GM12878 (cell line): Measurements from ENCODE around the gene ELMO3. TPM values are rescaled to one million over a fixed set of nuclear protein-coding genes. Genes with fewer than 3 reads are reported as not detected.

Experiments used
- ATAC-seq: fragments of 200-7000 bp; cut with Tn5 transposase; 3 replicates; pipeline ENCODE4 v1.9.1; 2020; ENCODE audit warnings: mild to moderate bottlenecking, moderate library complexity
- BruUV-seq: library from RNA; stranded (reverse); fragments of 400-500 nt; replicated peaks from 2 replicates; lab custom pipeline; 2021; lab: Mats Ljungman, UMichigan
- CTCF ChIA-PET: fragments of 300-600 bp; sonication (Branson Sonifier 250); formaldehyde crosslinking; extraction: SDS; loops from one replicate; lab custom pipeline; 2021; ENCODE audit warnings: inconsistent platforms; lab: Yijun Ruan, JAX
- POLR2A ChIA-PET: fragments of 350-600 bp; formaldehyde crosslinking; extraction: SDS; loops from one replicate; lab custom pipeline; 2021; ENCODE audit warnings: inconsistent platforms; lab: Charles Lee
- RAD21 ChIA-PET: fragments of 300-600 bp; sonication (Branson Sonifier 250); formaldehyde crosslinking; loops from one replicate; lab custom pipeline; 2023; ENCODE audit warnings: antibody characterized with exemption; ENCODE audit not compliant: unreplicated experiment; lab: Charles Lee
- SMC1A ChIA-PET: fragments of 300-600 bp; sonication (Branson Sonifier 250); formaldehyde crosslinking; loops from one replicate; lab custom pipeline; 2023; ENCODE audit not compliant: unreplicated experiment, uncharacterized antibody; lab: Charles Lee
- DNase-seq: peaks from one replicate; pipeline ENCODE4 v3.0.0-alpha.2; 2011; ENCODE audit warnings: low read depth, low spot score
- FAIRE-seq: peaks from 3 replicates; lab custom pipeline; 2011; peaks lifted over from hg19 to GRCh38; lab: Jason Lieb, UNC
- H2AFZ ChIP-seq: 2 replicates; pipeline ENCODE4 v1.6.0; 2011; ENCODE audit warnings: low read depth, low read length, control low read depth; ENCODE audit not compliant: control insufficient read depth
- H3K27ac ChIP-seq: 2 replicates; pipeline ENCODE4 v1.5.1; 2011; ENCODE audit warnings: control low read depth; ENCODE audit not compliant: control insufficient read depth, insufficient read depth
- H3K27me3 ChIP-seq, 2 experiments: replicated peaks in 1 of 2; 2 replicates each; pipeline versions ENCODE4 v1.6.0 to v1.6.1; 2011; ENCODE audit warnings: low read length in 1 of 2; ENCODE audit not compliant: control insufficient read depth in 2 of 2, insufficient read depth in 2 of 2
- H3K36me3 ChIP-seq, 2 experiments: 2 replicates each; pipeline ENCODE4 v1.5.1; 2011; ENCODE audit warnings: low read length in 1 of 2; ENCODE audit not compliant: control insufficient read depth in 2 of 2, insufficient read depth in 2 of 2
- H3K4me1 ChIP-seq: 2 replicates; pipeline ENCODE4 v1.6.1; 2011; ENCODE audit warnings: mild to moderate bottlenecking, low read length, moderate library complexity, mixed read lengths; ENCODE audit not compliant: control insufficient read depth, insufficient read depth
- H3K4me2 ChIP-seq: 2 replicates; pipeline ENCODE4 v1.6.0; 2011; ENCODE audit warnings: control low read depth; ENCODE audit not compliant: control insufficient read depth, insufficient read depth
- H3K4me3 ChIP-seq: fragments of 200-600 bp; sonication (generic); 2 replicates; pipeline ENCODE4 v1.5.1; 2016
- H3K79me2 ChIP-seq: 2 replicates; pipeline ENCODE4 v1.6.0; 2011; ENCODE audit warnings: low read length; ENCODE audit not compliant: control insufficient read depth, insufficient read depth
- H3K9ac ChIP-seq: 2 replicates; pipeline ENCODE4 v1.8.0; 2011; ENCODE audit warnings: low read length, control low read depth, mixed read lengths; ENCODE audit not compliant: control insufficient read depth, insufficient read depth
- H3K9me3 ChIP-seq: replicated peaks from 3 replicates; pipeline ENCODE4 v1.5.1; 2011; ENCODE audit warnings: mild to moderate bottlenecking, low read length; ENCODE audit not compliant: control insufficient read depth, insufficient read depth
- H4K20me1 ChIP-seq: 2 replicates; pipeline ENCODE4 v1.6.0; 2011; ENCODE audit not compliant: control insufficient read depth, insufficient read depth
- POLR2A ChIP-seq: IDR thresholded peaks from 2 replicates; pipeline ENCODE4 v1.6.1; 2011; ENCODE audit warnings: low read depth, mild to moderate bottlenecking, low read length
- POLR2AphosphoS2 ChIP-seq: IDR thresholded peaks from 2 replicates; pipeline ENCODE4 v1.6.1; 2011; ENCODE audit warnings: low read depth, mild to moderate bottlenecking, low read length, improper control_type of control experiment, moderate library complexity
- WGBS: methylation state at CpG from one replicate; pipeline ENCODE4 v1.1.6; 2016; ENCODE audit warnings: low lambda C conversion rate; ENCODE audit not compliant: insufficient replicate concordance, insufficient coverage; ENCODE audit errors: missing lambda C conversion rate; 5-methylcytosine and 5-hydroxymethylcytosine counted together
- in situ Hi-C: fragments of 300-500 bp; cut with MboI; formaldehyde crosslinking; loops from 9 replicates; pipeline ENCODE4 v1.14.3; 2018; ENCODE audit warnings: mixed read lengths
- intact Hi-C: fragments of 100-400 bp; cut with micrococcal nuclease; formaldehyde crosslinking; loops from one replicate; pipeline ENCODE4 v1.14.2; 2022; ENCODE audit not compliant: unreplicated experiment
- polyA plus RNA-seq, 11 experiments: library from polyadenylated mRNA; depleted of rRNA in 4 of 11; unstranded in 6 of 11; stranded (reverse) in 5 of 11; fragments of >200 nt; fragmentation: Nextera tagmentation in 4 of 11; fragmentation: Illumina TruSeq in 1 of 11; extraction: Ambion mirVana in 4 of 11; extraction: Trizol in 1 of 11; gene quantifications; 1 replicate in 1 of 11; 2 replicates in 10 of 11; pipeline versions ENCODE4 v1.2.1 to v1.2.3, GENCODE V29; 2011 to 2016; ENCODE audit warnings: inconsistent platforms in 2 of 11, missing spikeins in 2 of 11, low read depth in 1 of 11
- total RNA-seq, 4 experiments: library from RNA; depleted of rRNA in 3 of 4; stranded (reverse); fragments of >200 nt in 3 of 4; fragmentation: Illumina TruSeq in 1 of 4; extraction: Trizol in 1 of 4; gene quantifications; 2 replicates each; pipeline versions ENCODE4 v1.2.1 to v1.2.3, GENCODE V29; 2013 to 2021
- TF ChIP-seq, protein P1 (sequence below): fragments of 450-650 bp; IDR thresholded peaks from 2 replicates; pipeline ENCODE4 v1.6.1; 2017; ENCODE audit warnings: antibody characterized with exemption, mild to moderate bottlenecking, moderate library complexity

ELMO3 gene
- total and polyA plus RNA-seq, 10 of the 15 experiments (the other 5 are each of a cell fraction or from before 2014, with no cell fraction given) = 0.05 to 4.7 (median 0.96) TPM; not detected in 1

GRCh38 chr16:67208154-67208896, 9.4 kb downstream of the ELMO3 start:
- BruUV-seq = no TSS peak
- peak; percentile 67; the same call in 1 of the 2 replicates for TF ChIP-seq POLR2AphosphoS2
- TF ChIP-seq POLR2A = peak; percentile 71
- TF ChIP-seq, protein P1, sequence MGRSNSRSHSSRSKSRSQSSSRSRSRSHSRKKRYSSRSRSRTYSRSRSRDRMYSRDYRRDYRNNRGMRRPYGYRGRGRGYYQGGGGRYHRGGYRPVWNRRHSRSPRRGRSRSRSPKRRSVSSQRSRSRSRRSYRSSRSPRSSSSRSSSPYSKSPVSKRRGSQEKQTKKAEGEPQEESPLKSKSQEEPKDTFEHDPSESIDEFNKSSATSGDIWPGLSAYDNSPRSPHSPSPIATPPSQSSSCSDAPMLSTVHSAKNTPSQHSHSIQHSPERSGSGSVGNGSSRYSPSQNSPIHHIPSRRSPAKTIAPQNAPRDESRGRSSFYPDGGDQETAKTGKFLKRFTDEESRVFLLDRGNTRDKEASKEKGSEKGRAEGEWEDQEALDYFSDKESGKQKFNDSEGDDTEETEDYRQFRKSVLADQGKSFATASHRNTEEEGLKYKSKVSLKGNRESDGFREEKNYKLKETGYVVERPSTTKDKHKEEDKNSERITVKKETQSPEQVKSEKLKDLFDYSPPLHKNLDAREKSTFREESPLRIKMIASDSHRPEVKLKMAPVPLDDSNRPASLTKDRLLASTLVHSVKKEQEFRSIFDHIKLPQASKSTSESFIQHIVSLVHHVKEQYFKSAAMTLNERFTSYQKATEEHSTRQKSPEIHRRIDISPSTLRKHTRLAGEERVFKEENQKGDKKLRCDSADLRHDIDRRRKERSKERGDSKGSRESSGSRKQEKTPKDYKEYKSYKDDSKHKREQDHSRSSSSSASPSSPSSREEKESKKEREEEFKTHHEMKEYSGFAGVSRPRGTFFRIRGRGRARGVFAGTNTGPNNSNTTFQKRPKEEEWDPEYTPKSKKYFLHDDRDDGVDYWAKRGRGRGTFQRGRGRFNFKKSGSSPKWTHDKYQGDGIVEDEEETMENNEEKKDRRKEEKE = no peak
- TF ChIP-seq, all 136 proteins: peak for 2
- WGBS = 80% methylated on average over 10 of the region's 11 CpGs
- no peak for ATAC-seq
- Histone ChIP-seq H3K9ac (no peak overlapping the region), H3K9me3 (no peaks in the 10 kb centered on the region), H3K27me3 (no peaks in the 10 kb centered on the region), H3K36me3 (peaks cover 0 to 6% of the 10 kb centered on the region in 2 experiments; a peak in 2 of 4 replicates), H3K79me2 (no peaks in the 10 kb centered on the region), H3K4me1 (no peaks in the 10 kb centered on the region), H2AFZ (no peak overlapping the region), H3K4me2 (no peak overlapping the region), H3K4me3 (no peak overlapping the region), H3K27ac (no peak overlapping the region), H4K20me1 (no peaks in the 10 kb centered on the region)
- ChIA-PET SMC1A (no interaction called here), POLR2A (interaction anchor here (0.6 to 1.0 kb wide), 2 partner anchors 9 to 15 kb away, joined by 3 read pairs; no protein-coding TSS in a partner anchor), RAD21 (no interaction called here), CTCF (interaction anchor here (1.3 kb wide), 1 partner anchor 52 kb away, joined by 5 read pairs; no protein-coding TSS in a partner anchor)
- intact Hi-C loops (no loop called here), in situ Hi-C loops (no loop called here)
- no peak for DNase-seq
- no peak for FAIRE-seq
